Activated CD4-positive, alpha-beta T cell treated with anti-CD3 and anti-CD28 coated beads, Interleukin-2, amount 10 ng/mL, durations not matched to agents 7 days and 5 days (primary cell): ENCODE data around the gene SUSD1. TPM values are rescaled to one million over a fixed set of nuclear protein-coding genes. Genes with fewer than 3 reads are reported as not detected.

Experiments used
- CTCF ChIA-PET: fragments of 350-600 bp; sonication (Branson Sonifier 250); formaldehyde crosslinking; loops from one replicate; lab custom pipeline; 2021; ENCODE audit warnings: antibody characterized with exemption; lab: Charles Lee
- POLR2A ChIA-PET: fragments of 350-600 bp; sonication (Branson Sonifier 250); formaldehyde crosslinking; loops from one replicate; lab custom pipeline; 2021; ENCODE audit warnings: antibody characterized with exemption; lab: Charles Lee
- DNase-seq: peaks from one replicate; pipeline ENCODE4 v3.0.0-alpha.2; 2020
- H3K27ac Mint-ChIP-seq: one replicate; pipeline ENCODE4 v1.8.0; 2021; ENCODE audit warnings: mild to moderate bottlenecking, moderate library complexity, mixed read lengths
- H3K27me3 Mint-ChIP-seq: one replicate; pipeline ENCODE4 v1.8.0; 2021; ENCODE audit warnings: mixed read lengths
- H3K36me3 Mint-ChIP-seq: one replicate; pipeline ENCODE4 v1.8.0; 2021; ENCODE audit warnings: low read depth, mixed read lengths
- H3K4me1 Mint-ChIP-seq: one replicate; pipeline ENCODE4 v1.8.0; 2021; ENCODE audit warnings: mixed read lengths
- H3K4me3 Mint-ChIP-seq: one replicate; pipeline ENCODE4 v1.8.0; 2021; ENCODE audit warnings: mild to moderate bottlenecking, moderate library complexity, mixed read lengths
- H3K9me3 Mint-ChIP-seq: one replicate; pipeline ENCODE4 v1.8.0; 2021; ENCODE audit warnings: mixed read lengths
- total RNA-seq, 2 experiments: library from RNA; stranded (reverse); gene quantifications; one replicate each; pipeline ENCODE4 v1.2.3, GENCODE V29; 2021

SUSD1 gene
- total RNA-seq, 2 experiments from 2014 or later, result 12.0 to 14.7 TPM

GRCh38 chr9:112041199-112041535 lies 133.9 kb downstream of the SUSD1 start:
- peaks cover 29% of the 10 kb centered on the region for H3K36me3 Mint-ChIP-seq
- DNase-seq, result no peak
- ChIA-PET CTCF (interaction anchor here (0.8 to 1.1 kb wide), 2 partner anchors 27 to 144 kb away, joined by 3 read pairs; partner anchors contain the start of gene UGCG), POLR2A (no interaction called here)
- H3K27ac Mint-ChIP-seq, result no peak overlapping the region
- peaks cover 2% of the 10 kb centered on the region for H3K27me3 Mint-ChIP-seq
- H3K9me3 Mint-ChIP-seq, result peaks cover 3% of the 10 kb centered on the region
- H3K4me1 Mint-ChIP-seq, result peaks cover 36% of the 10 kb centered on the region
- H3K4me3 Mint-ChIP-seq, result no peak overlapping the region

DNA sequence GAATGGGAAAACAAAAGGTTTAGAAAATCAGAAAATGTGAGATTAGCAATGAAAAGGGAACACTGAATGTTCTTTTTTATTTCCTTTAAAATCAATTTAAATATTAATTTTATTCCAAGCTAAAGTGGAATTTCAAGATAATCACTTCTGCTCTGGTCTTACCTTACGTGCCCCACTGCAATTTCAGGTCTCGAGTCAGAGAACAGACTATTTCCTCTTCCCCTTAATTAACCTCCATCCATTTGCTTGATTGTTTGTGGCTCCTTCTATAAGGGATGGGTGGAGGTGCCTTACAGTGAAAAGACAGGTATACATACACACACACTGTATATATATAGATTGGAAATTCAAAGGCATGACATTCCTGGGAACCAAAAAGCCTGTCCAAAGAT lies 137.1 kb downstream of the SUSD1 start:
- Mint-ChIP-seq H3K9me3 (peaks cover 2% of the 10 kb centered on the region), H3K4me1 (peaks cover 63% of the 10 kb centered on the region), H3K4me3 (peak overlapping the region; percentile 33), H3K27me3 (peaks cover 12% of the 10 kb centered on the region), H3K27ac (peak overlapping the region; percentile 82), H3K36me3 (peaks cover 39% of the 10 kb centered on the region)
- DNase-seq, result peak; percentile 22
- CTCF ChIA-PET, result no interaction called here
- POLR2A ChIA-PET, result no interaction called here

GRCh38 chr9:112037281-112038016 lies 137.6 kb downstream of the SUSD1 start:
- DNase-seq, result peak; percentile 89
- Mint-ChIP-seq H3K27me3 (peaks cover 12% of the 10 kb centered on the region), H3K4me1 (peaks cover 63% of the 10 kb centered on the region), H3K27ac (peak overlapping the region; percentile 82), H3K9me3 (peaks cover 2% of the 10 kb centered on the region), H3K36me3 (peaks cover 39% of the 10 kb centered on the region), H3K4me3 (peak overlapping the region; percentile 35)
- POLR2A ChIA-PET, result no interaction called here
- CTCF ChIA-PET, result no interaction called here

DNA sequence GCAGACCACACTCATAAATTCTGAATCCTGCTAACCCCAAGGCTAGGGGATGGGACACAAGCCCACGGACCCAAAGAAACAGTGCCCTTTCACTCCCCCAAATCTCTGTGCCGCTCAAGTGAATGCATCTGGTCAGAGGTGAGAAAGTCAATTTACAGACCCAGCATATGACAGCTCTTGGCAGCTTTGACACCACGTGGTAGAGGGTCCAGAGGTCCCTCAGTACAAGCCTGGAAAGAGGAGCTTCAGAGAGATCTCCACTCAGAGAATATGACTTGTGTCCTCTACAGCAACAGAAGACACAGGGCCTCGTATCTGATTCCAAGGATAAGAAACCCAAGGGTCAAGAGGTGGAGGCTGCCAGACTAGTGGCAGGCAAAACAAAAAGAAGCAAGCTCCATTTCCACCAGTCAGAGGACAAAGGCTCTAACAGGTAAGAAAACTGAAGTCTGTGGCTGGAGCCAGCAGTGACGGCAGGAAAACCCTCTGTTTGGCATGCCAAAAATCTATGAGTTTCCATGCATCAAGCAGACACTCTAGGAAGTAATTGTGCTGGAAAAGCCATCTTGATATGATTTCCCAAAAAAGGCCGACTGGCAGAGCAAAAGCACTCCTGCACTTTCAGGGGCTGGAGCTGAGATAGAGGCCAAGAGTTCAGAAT lies 139.8 kb downstream of the SUSD1 start:
- ChIA-PET POLR2A (no interaction called here), CTCF (interaction anchor here (0.6 to 1.3 kb wide), 5 partner anchors 14 to 456 kb away, joined by 3 to 5 read pairs (median 3); no protein-coding TSS in a partner anchor)
- Mint-ChIP-seq H3K9me3 (peaks cover 2% of the 10 kb centered on the region), H3K27ac (no peak overlapping the region), H3K4me1 (peaks cover 70% of the 10 kb centered on the region), H3K27me3 (peaks cover 12% of the 10 kb centered on the region), H3K36me3 (peaks cover 36% of the 10 kb centered on the region), H3K4me3 (no peak overlapping the region)
- DNase-seq, result no peak

DNA sequence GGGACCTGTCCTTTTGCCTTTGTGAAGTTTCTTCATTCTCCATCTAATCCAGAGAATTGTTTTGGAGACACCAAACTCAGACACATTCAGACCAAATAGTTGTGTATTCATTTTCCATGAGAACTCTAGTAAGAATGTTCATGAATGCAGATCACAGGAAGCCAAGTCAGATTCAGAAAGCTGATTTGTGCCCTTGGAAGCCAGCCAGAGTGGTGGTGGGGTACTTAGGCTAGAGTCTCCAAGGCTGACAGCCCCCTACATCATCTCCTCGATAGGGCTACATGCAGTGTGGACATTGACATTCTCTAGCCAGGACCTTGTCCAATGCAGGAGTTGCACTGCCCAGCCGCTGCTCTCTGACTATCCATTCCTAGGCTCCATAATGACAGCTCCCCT lies 140.9 kb downstream of the SUSD1 start:
- ChIA-PET POLR2A (no interaction called here), CTCF (interaction anchor here (1.2 to 1.7 kb wide), 3 partner anchors 13 to 26 kb away, joined by 3 to 4 read pairs (median 3); no protein-coding TSS in a partner anchor)
- Mint-ChIP-seq H3K36me3 (peaks cover 35% of the 10 kb centered on the region), H3K4me3 (no peak overlapping the region), H3K27ac (no peak overlapping the region), H3K27me3 (peaks cover 12% of the 10 kb centered on the region), H3K4me1 (peaks cover 71% of the 10 kb centered on the region), H3K9me3 (peaks cover 2% of the 10 kb centered on the region)
- no peak for DNase-seq

DNA sequence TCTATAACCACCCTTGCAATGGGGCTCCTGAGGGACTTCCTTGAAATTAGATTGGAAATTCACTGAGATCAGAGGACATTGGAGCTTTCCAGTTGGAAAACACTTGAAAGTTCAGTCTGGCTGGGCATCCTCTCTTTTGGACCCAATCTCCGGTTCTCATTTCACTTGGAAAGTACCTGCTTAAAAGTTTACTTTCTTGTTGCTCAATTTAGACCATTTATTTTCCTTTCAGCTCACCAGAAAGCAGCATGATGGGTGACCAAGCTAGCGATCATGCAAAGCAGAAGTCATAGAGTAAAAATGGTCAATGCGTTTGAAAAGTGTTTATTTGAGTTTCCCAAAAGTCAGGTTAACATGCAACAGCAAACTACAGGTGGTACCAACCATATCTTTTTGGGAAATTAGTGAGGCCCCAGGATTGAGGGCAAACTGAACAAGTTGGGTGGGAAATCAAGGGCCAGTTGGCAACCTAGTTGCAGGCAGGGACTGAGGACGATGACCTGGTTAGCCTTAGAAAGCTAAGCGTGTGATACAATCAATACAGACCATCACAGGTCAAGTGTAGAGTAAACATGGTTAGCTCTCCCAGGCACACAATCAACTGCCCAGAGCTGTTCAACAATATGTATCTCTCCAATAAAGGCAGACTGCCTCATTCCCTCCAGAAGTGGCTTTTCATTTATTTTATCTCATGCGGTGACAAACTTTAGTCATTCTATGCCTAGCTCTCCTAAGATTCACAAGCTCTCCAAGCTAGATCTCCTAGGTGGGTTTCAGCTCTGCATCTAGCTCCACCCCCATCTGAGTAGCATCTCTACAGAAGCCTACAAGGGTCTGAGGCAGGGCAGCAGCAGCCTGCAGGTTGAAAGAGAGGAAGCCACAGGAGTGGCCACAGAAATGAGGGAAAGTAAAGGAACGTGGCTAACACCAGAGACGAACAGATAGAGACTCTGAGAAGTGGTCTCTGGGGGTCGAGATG lies 141.6 kb downstream of the SUSD1 start:
- Mint-ChIP-seq H3K4me1 (peaks cover 72% of the 10 kb centered on the region), H3K27me3 (peaks cover 12% of the 10 kb centered on the region), H3K9me3 (peaks cover 2% of the 10 kb centered on the region), H3K27ac (no peak overlapping the region), H3K36me3 (peaks cover 35% of the 10 kb centered on the region), H3K4me3 (no peak overlapping the region)
- DNase-seq, result no peak
- CTCF ChIA-PET, result interaction anchor here (1.3 to 1.7 kb wide), 2 partner anchors 12 to 22 kb away, joined by 3 to 4 read pairs; no protein-coding TSS in a partner anchor
- POLR2A ChIA-PET, result no interaction called here

DNA sequence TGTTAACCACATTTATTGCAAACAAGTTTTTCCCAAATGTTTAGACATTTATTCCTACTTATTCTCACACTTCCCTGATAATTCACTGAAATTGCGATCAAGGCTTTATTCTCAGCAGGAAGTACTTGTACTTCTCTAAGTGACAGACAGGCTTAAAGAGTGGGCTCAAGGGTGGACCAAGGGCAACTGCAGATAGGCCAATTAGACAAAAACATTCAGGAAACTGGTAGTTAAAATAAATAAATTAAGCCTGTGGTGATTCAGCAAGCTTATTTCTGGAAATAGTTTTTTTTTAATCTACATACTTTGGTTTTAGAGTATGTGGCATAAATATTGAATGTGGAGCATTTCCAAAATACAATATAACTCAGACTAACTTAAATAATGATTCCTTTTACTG lies 142.4 kb downstream of the SUSD1 start:
- Mint-ChIP-seq H3K9me3 (peaks cover 2% of the 10 kb centered on the region), H3K36me3 (peaks cover 35% of the 10 kb centered on the region), H3K4me3 (no peak overlapping the region), H3K27me3 (peaks cover 15% of the 10 kb centered on the region), H3K27ac (no peak overlapping the region), H3K4me1 (peaks cover 68% of the 10 kb centered on the region)
- no peak for DNase-seq
- ChIA-PET CTCF (interaction anchor here (1.7 kb wide), 1 partner anchor 21 kb away, joined by 3 read pairs; no protein-coding TSS in a partner anchor), POLR2A (no interaction called here)

DNA sequence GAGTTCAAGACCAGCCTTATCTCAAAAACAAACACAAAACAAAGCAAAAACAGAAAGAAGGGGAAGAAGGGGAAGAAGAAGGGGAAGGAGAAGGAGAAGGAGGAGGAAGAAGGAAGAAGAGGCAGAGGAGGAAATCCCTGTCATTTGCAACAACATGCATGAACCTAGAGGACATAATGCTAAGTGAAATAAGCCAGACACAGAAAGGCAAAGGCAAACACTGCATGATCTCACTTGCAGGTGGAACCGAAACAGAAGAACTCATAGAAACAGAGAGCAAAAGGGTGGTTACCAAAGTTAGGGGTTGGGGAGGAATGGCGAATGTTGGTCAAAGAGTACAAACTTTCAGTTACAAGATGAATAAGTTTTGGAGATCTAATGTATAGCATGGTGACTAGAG lies 143.1 kb downstream of the SUSD1 start:
- ChIA-PET CTCF (interaction anchor here (1.4 kb wide), 1 partner anchor 12 kb away, joined by 4 read pairs; no protein-coding TSS in a partner anchor), POLR2A (no interaction called here)
- Mint-ChIP-seq H3K36me3 (peaks cover 35% of the 10 kb centered on the region), H3K4me3 (no peak overlapping the region), H3K4me1 (peaks cover 60% of the 10 kb centered on the region), H3K27me3 (peaks cover 15% of the 10 kb centered on the region), H3K9me3 (peaks cover 2% of the 10 kb centered on the region), H3K27ac (no peak overlapping the region)
- DNase-seq, result no peak

DNA sequence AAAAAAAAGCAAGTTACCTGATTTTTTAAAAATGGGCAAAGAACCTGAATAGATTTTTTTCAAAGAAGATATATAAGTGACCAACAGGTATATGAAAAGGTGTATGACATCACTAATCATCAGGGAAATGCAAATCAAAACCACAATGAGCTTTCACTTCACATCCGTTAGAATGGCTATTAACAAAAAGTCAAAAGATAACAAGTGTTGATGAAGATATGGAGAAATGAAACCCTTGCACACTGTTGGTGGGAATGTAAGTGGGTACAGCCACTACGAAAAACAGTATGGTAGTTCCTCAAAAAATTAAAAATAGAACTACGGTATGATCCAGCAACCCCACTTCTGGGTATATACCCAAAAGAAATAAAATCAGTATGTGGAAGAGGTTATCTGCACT lies 143.7 kb downstream of the SUSD1 start:
- Mint-ChIP-seq H3K9me3 (peaks cover 2% of the 10 kb centered on the region), H3K4me1 (peaks cover 58% of the 10 kb centered on the region), H3K4me3 (no peak overlapping the region), H3K27ac (no peak overlapping the region), H3K36me3 (peaks cover 35% of the 10 kb centered on the region), H3K27me3 (peaks cover 15% of the 10 kb centered on the region)
- POLR2A ChIA-PET, result no interaction called here
- CTCF ChIA-PET, result interaction anchor here (0.7 to 1.4 kb wide), 2 partner anchors 13 to 68 kb away, joined by 3 to 4 read pairs; no protein-coding TSS in a partner anchor
- no peak for DNase-seq

- ChIA-PET POLR2A (no interaction called here), CTCF (interaction anchor here (1.5 kb wide), 1 partner anchor 20 kb away, joined by 3 read pairs; no protein-coding TSS in a partner anchor)
- Mint-ChIP-seq H3K4me3 (no peak overlapping the region), H3K9me3 (peaks cover 6% of the 10 kb centered on the region), H3K36me3 (peaks cover 27% of the 10 kb centered on the region), H3K27ac (no peak overlapping the region), H3K4me1 (peaks cover 49% of the 10 kb centered on the region), H3K27me3 (peaks cover 15% of the 10 kb centered on the region)
- no peak for DNase-seq
These were observed 145.1 kb downstream of the SUSD1 start for GRCh38 chr9:112029921-112030444.

DNA sequence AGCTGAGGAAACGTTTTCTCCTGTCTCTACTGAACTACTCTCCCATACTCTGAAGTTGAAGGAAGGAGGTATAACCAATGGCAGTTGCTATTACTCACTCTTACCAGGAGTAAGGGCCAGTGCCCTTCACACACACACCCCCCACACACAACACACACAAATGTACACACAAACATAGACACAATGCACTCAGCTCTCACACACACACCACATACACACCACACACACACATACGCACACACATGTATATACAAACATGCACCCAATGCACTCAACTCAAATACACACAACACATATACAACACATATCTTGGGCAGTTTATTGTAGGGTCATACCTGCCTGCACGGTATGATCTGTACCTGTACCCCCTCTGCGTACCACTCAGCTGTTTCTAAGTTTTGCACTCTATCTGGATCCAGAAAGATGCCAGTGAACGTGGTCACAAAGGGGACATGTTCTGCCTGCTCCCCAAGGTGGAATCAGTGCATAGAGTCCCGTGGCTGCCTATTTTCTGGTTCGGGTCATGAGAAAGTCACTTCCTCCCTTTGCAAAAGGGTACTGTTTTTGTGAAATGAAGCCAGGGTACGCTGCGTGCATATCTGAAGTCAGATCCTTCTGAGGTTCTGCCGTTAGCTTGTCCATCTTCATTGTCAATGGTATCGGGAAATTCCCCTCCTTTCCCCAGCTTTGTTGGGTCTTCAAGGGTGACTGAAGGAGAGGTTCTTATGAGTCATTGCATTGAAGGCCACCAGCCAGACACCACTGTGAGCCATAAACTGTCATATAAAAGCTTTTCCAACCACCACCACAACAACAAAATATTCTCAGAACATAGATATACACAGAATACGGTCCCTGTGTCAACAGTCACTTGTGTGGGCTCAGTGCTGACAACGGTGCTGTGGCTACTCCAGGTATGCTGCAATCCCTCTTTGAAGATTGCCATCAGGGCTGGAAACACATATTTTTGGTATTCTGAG lies 146.6 kb downstream of the SUSD1 start:
- Mint-ChIP-seq H3K27me3 (peaks cover 6% of the 10 kb centered on the region), H3K9me3 (peaks cover 4% of the 10 kb centered on the region), H3K27ac (no peak overlapping the region), H3K36me3 (peaks cover 18% of the 10 kb centered on the region), H3K4me3 (no peak overlapping the region), H3K4me1 (peaks cover 35% of the 10 kb centered on the region)
- ChIA-PET POLR2A (no interaction called here), CTCF (interaction anchor here (0.6 to 1.3 kb wide), 2 partner anchors 43 to 46 kb away, joined by 3 read pairs; no protein-coding TSS in a partner anchor)
- DNase-seq, result peak; percentile 15
